Urothelium cell line (cell line): Measurements from ENCODE around the gene GNG11.

Experiments
- DNase-seq: peaks from one replicate; pipeline ENCODE4 v3.0.0; 2011; ENCODE audit warnings: low spot score, mixed read lengths
- FAIRE-seq: peaks from 2 replicates; lab custom pipeline; 2011; peaks lifted over from hg19 to GRCh38; lab: Jason Lieb, UNC

GNG11 gene

DNA sequence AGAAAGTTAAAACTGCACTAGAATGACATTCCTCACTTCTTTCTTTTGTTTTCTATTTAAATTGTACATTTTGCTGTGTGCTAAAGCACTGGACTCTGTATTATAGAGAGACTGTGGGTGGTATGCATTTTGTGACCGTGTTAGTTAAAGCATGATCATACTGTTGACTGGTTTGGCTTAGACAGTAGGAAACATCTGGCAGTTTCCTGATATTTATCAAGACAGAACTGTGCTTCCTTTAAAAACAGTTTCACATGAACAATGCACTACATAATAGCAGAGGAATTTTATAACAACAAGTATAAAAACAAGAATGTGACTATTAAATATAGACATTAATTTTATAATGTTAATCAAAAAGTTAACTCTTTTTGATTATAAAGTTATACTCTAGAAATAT is 23.1 kb downstream of the GNG11 start:
- FAIRE-seq (no peak), DNase-seq (no peak)

DNA sequence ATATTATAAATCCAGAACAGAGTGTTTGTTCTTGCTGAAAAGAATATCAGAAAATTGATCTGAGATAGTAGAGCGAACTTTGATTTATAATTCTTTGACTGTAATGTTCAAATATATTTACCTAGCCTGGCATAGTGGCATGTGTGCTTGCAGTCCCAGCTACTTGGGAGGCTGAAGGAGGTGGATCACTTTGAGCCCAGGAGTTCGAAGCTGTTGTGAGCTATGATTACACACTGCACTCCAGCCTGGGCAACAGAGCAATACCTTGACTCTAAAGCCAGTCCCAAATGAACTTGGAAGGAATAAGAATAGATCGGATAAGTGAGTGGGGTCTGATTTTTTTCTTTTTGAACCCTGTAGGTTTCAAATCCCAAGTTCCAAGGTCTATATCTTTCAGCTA is 23.5 kb downstream of the GNG11 start:
- FAIRE-seq: no peak

DNA sequence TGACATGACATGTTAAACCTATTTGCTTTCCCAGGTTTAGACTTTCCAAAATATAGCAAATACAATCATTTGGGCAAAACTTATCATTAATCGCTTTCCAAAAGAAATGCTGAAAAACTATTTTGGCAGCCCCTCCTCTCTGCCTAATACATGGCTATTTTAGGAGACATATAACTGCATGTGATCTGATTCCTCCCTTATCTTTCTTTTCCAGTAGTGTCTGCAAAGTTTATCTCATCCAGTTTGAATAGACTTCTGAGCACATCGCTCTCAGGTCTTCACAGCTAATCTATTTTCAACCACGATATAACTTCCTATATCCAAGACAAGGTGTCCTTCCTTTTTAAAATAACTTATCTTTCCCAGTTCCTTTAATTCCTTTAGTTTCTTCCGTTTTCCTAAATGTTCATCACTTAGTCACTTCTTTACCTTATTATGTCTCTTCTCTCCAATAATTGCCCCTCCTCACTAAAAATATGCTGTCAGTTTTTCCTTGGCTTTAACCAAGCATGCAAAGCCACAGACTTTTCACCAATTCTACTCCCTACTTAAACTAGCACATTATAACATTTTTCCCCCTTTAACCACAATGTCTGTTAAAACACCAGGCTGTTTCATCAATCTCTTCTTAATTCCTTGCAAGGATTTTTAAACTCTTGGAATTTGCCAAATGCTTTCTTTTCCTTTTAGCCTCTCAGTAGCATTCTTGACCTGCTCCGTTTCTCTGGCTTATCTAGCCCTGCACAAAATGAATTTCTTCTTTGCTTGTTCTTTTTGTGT is 24.4 kb downstream of the GNG11 start:
- no peak for FAIRE-seq

More for the DNA sequence above, 23.5 kb downstream of the GNG11 start:
- no peak for DNase-seq

DNA sequence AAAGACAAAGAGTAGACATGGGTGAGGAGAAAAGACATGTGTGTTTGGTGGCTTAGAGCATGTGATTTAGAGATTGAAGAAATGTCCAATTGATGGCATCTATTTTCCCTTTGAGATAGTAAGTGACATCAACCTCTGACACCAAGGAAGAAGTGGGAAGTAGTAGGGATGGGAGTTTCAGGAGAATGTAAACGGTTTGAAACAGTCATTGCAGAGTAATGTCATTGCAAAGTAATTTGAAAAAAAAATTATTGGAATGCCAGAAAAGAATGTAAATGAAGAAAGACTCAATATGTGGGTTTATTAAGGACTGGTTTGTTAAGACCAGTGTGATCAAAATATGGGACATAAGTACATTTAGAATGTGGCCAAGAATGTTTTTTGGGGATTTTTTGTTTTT is 26.6 kb downstream of the GNG11 start:
- DNase-seq (no peak), FAIRE-seq (no peak)

More for the DNA sequence above, 24.4 kb downstream of the GNG11 start:
- DNase-seq: no peak

- no peak for DNase-seq
Measured at GRCh38 chr7:93948873-93949272, 27.3 kb downstream of the GNG11 start.

DNA sequence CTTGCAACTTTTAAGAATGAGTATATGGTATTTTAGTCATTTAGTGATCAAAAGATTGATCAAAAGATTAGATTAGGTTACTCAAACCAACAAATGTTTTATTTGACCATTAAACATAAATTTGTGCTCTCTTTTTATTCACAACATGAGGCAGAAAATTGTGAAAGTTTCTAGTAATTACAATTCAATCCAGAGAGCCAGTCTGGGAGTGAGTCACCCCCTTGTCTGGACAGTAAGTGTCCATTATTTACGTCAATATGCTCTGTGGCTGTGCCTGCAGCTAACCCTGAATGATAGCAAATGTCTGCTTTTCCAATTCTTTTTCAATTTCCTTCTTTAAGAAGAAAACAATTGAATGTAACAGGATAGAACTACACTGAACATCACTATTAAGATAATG is 27.9 kb downstream of the GNG11 start:
- no peak for FAIRE-seq
- DNase-seq: peak; percentile 23

More at GRCh38 chr7:93948873-93949272, 27.3 kb downstream of the GNG11 start:
- FAIRE-seq: peak; percentile 23

GRCh38 chr7:93955304-93955703 is 33.8 kb downstream of the GNG11 start:
- FAIRE-seq: no peak

GRCh38 chr7:93957767-93958166 is 36.2 kb downstream of the GNG11 start:
- no peak for DNase-seq
- no peak for FAIRE-seq

More at GRCh38 chr7:93955304-93955703, 33.8 kb downstream of the GNG11 start:
- DNase-seq: no peak

- FAIRE-seq: no peak
- DNase-seq: no peak
Measured at GRCh38 chr7:93958216-93958615, 36.7 kb downstream of the GNG11 start.

GRCh38 chr7:93958651-93959050 is 37.1 kb downstream of the GNG11 start:
- FAIRE-seq (no peak), DNase-seq (no peak)

DNA sequence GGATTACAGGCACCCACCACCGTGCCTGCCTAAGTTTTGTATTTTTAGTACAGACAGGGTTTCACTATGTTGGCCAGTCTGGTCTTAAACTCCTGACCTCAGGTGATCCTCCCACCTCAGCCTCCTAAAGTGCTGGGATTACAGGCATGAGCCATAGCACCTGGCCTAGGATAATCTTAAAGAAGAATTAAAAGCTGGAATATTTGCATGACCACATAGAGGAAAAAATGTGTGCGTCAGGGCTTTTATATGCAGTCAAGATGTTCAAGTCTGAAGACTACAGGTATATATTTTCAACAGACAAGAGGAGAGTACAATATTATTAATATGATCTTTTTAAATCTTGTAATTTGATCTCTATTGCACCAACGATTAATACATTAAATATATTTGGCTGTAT is 39.5 kb downstream of the GNG11 start:
- FAIRE-seq (no peak), DNase-seq (no peak)

DNA sequence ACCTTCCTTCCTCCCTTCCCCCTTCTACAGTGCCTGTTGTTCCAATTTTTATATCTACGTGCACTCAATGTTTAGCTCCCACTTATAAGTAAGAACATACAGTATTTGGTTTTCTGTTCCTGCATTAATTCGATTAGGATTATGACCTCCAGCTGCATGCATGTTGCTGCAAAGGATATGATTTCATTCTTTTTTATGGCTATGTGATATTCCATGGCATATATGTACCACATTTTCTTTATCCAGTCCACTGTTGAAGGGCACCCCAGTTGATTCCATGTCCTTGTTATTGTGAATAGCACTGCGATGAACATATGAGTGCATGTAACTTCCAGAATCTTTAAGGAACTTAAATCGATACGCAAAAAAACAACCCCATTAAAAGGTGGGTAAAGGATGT is 42.7 kb downstream of the GNG11 start:
- no peak for FAIRE-seq
- DNase-seq: no peak

- DNase-seq (no peak), FAIRE-seq (no peak)
Measured at GRCh38 chr7:93964813-93965212, 43.3 kb downstream of the GNG11 start.

DNA sequence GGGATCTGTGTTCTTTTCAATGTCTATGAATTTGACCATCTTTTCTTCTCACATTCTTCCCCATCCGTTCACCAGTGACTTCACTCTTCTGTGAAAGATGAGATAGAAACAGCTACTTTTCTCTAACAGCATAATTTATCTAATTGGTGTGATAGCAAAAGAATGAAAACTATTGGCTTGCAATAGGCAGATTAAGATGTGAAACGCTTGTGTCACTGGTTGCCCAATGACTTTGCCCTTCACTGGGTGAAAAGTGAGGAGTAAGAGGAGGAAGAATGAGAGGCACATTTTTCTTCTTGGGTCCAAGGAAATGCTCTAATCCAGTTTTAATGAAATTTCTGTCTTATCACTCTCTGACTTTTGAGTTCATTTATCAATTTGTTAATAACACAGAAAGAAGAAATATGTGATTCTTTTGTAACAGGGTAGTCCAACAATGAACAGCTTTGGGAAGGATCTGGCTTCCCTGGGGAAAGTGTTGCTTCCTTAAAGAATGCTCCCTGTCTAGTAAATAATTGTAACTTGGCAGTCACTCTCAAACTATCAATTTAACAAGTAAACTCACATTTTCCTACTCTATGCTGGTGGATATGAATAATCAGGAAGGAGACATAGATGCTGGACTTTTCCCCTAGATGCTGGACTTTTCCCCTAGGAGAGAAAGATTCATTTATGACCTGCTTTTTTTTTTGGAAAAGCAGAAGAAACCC is 47.5 kb downstream of the GNG11 start:
- DNase-seq: no peak
- FAIRE-seq: no peak

- FAIRE-seq: peak; percentile 40
- no peak for DNase-seq
Measured at GRCh38 chr7:93972029-93972725, 50.6 kb downstream of the GNG11 start.

DNA sequence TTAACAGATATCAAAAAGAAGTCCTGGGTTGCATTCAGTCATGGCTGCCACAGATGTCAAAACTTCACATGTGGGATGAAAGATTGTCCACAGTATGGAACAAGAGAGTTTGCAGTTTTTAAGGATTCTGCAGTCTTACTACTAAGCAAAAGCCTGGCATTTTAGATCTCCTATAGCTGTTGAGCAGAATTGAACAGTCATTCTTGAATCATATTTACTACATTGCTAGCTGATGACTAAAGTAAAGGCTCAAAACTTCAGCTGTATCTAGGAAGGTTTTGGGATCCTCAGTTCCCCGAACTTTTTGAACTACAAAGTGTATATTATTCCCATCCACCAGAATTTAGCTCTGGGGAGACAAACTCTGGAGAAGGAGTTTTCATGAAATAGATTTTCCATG is 51.6 kb downstream of the GNG11 start:
- no peak for FAIRE-seq

GRCh38 chr7:93977211-93977950 is 55.8 kb downstream of the GNG11 start:
- no peak for FAIRE-seq
- no peak for DNase-seq

More for the DNA sequence above, 51.6 kb downstream of the GNG11 start:
- DNase-seq: no peak
